IPS-NIHi7 (cell line): Measurements from ENCODE around the gene CFAP73.
"Not testable (repeated sequence)": the region's sequence is repeated elsewhere in the genome, so short reads cannot be mapped to it uniquely, and the experiment has no call there.

Experiments
- DNase-seq: peaks from one replicate; pipeline ENCODE4 v3.0.0; 2012; ENCODE audit warnings: mixed read lengths; ENCODE audit errors: extremely low spot score

CFAP73 gene

GRCh38 chr12:113141716-113142115 lies 7.8 kb upstream of the CFAP73 start:
- DNase-seq: not testable (repeated sequence)

- no peak for DNase-seq
Measured at GRCh38 chr12:113142173-113142885, 7.2 kb upstream of the CFAP73 start.

- DNase-seq: no peak
Measured at GRCh38 chr12:113142886-113143332, 6.6 kb upstream of the CFAP73 start.

GRCh38 chr12:113143959-113144358 lies 5.6 kb upstream of the CFAP73 start:
- no peak for DNase-seq

- no peak for DNase-seq
Measured at GRCh38 chr12:113144806-113145205, 4.7 kb upstream of the CFAP73 start.

- DNase-seq: no peak
Measured at GRCh38 chr12:113145720-113146551, 3.6 kb upstream of the CFAP73 start.

- no peak for DNase-seq
Measured at GRCh38 chr12:113146999-113147398, 2.5 kb upstream of the CFAP73 start.

GRCh38 chr12:113151655-113152054 lies 2.1 kb downstream of the CFAP73 start:
- no peak for DNase-seq

GRCh38 chr12:113152196-113152834 lies 2.8 kb downstream of the CFAP73 start:
- no peak for DNase-seq

- DNase-seq: peak; percentile 83
Measured at GRCh38 chr12:113152835-113153814, 3.6 kb downstream of the CFAP73 start.

- peak; percentile 67 for DNase-seq
Measured at GRCh38 chr12:113154351-113154973, 4.9 kb downstream of the CFAP73 start.

- no peak for DNase-seq
Measured at GRCh38 chr12:113155060-113155459, 5.5 kb downstream of the CFAP73 start.

GRCh38 chr12:113155646-113156045 lies 6.1 kb downstream of the CFAP73 start:
- no peak for DNase-seq

GRCh38 chr12:113157218-113157859 lies 7.8 kb downstream of the CFAP73 start:
- no peak for DNase-seq

- DNase-seq: no peak
Measured at GRCh38 chr12:113158439-113159203, 9.1 kb downstream of the CFAP73 start.

GRCh38 chr12:113159937-113160336 lies 10.4 kb downstream of the CFAP73 start:
- no peak for DNase-seq

GRCh38 chr12:113161415-113162016 lies 12.0 kb downstream of the CFAP73 start:
- DNase-seq: peak; percentile 94

GRCh38 chr12:113162102-113163029 lies 12.8 kb downstream of the CFAP73 start:
- peak; percentile 65 for DNase-seq
